ENCODE measurements around the gene TRAK2. TPM values are rescaled to one million over a fixed set of nuclear protein-coding genes. Genes with fewer than 3 reads are reported as not detected.

The TRAK2 gene
- total and polyA plus RNA-seq, 2 of the 13 experiments (the other 11 are each of a cell fraction or from before 2014, with no cell fraction given): 7.7 to 21.0 TPM

DNA sequence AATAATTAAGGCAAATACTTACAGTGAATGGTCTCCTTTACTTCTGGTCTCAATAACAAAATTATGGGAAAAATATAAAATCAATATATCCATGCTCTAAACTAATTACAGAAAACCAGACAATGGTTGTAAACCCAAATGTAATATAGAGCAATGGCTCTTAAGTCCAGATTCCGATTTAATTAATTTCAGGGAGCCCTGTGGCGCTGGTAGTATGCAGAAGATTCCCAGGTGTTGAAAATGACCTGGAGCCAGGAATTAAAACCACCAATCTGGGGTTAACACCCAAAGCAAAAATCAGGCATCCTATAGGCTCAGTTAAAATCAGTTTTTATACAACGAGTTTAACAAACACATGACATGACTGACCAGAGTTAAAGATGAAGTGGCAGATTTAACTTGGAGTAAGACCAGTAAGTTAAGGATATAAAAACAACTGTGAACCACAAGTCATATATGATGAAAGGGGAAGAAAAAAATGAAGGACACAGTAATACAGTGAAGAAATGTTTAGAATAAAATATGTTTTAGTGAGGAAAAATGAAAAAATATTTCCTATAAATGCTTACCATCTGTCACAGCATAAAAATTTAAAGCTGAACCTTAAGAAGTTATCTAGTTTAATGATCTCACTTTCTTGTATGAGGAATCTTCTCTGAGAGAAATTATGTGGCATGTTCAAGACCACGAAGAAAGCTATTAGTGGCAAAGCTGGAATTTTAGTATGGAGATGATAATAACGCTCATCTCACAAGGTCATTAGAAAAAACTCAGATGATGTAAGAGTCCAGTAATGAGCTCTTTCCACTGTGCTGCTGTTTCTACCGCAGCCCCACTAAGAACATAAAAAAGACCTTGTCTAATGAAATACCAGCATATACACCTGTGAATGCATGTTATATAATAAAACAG is 48.4 kb downstream of the TRAK2 start:
- Histone ChIP-seq H3K9ac (ENCODE audit: insufficient read depth, low read depth, low read length) (no peak overlapping the region), H3K4me1 (ENCODE audit: insufficient read depth, low read length) (peaks cover 25% of the 10 kb centered on the region), H3K4me3 (replicated peaks in 1 of 3; ENCODE audit: insufficient read depth in 1 of 3, low read depth in 2 of 3, low read length in 3 of 3) (no peak overlapping the region), H3K79me2 (ENCODE audit: insufficient read depth, low read length) (no peaks in the 10 kb centered on the region), H2AFZ (ENCODE audit: low read length) (no peak overlapping the region), H3K9me3 (ENCODE audit: low read length) (no peaks in the 10 kb centered on the region), H4K20me1 (ENCODE audit: insufficient read depth, low read length) (no peaks in the 10 kb centered on the region), H3K4me2 (ENCODE audit: low read depth, low read length) (no peak overlapping the region), H3K27ac (ENCODE audit: extremely low read length, insufficient read depth, low read length) (no peak overlapping the region), H3K27me3 (ENCODE audit: control insufficient read depth in 1 of 2, insufficient read depth in 2 of 2, low read length in 2 of 2) (no peaks in the 10 kb centered on the region), H3K36me3 (replicated peaks in 1 of 2; ENCODE audit: control insufficient read depth in 1 of 2, insufficient read depth in 2 of 2, low read length in 2 of 2) (peaks cover 1 to 15% of the 10 kb centered on the region in 2 experiments; a peak in 4 of 5 replicates)
- intact Hi-C loops (cut with micrococcal nuclease; ENCODE audit: unreplicated experiment) (no loop called here), in situ Hi-C loops (cut with HindIII; ENCODE audit: extremely low pct_ligation_motif_present, low pct_unique_long_range_greater_than_20kb) (no loop called here)
- ChIA-PET CTCF (ENCODE audit: low intra/inter-chr PET ratio, low total read pairs) (no interaction called here), POLR2A (interaction anchor here (0.8 kb wide), 1 partner anchor 48 kb away, joined by 3 read pairs; the partner anchor contains the start of genes STRADB and TRAK2)
- DNase-seq (ENCODE audit: low spot score) (no peak), ATAC-seq (no peak), FAIRE-seq (no peak)
- WGBS (ENCODE audit: low lambda C conversion rate): 94% methylated on average over 6 of the region's 6 CpGs
- no TSS peak for BruUV-seq (replicated peaks)
- no peak for TF ChIP-seq MAZ (IDR thresholded peaks at IDR 0.05; ENCODE audit: borderline replicate concordance, low read depth, low read length)
- no peak for TF ChIP-seq MAZ (CRISPR knock-in tag; IDR thresholded peaks at IDR 0.05; ENCODE audit: low read depth)
- TF ChIP-seq NFE2L2 (IDR thresholded peaks at IDR 0.05; ENCODE audit: low read length): no peak
- no peak for TF ChIP-seq DNMT1 (CRISPR knock-in tag; IDR thresholded peaks at IDR 0.05)
- no peak for TF ChIP-seq NKX3-1 (CRISPR knock-in tag; IDR thresholded peaks at IDR 0.05)
- TF ChIP-seq, protein P1, sequence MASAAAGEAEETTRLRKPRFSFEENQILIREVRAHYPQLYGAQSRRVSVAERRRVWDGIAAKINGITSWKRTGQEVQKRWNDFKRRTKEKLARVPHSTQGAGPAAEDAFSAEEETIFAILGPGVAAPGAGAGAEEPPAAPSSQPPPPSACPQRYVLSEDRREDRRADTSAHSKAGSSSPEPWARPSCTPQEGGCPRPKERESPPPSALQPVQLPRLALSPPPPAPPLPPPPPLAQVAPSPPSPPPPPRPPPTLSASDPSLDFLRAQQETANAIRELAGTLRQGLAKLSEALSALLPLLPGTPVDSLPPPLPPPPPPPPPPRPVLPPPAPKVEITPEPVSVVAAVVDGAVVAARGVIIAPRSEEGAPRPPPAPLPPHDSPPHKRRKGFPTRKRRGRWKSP (CRISPR knock-in tag; IDR thresholded peaks at IDR 0.05): no peak
- TF ChIP-seq TBP (CRISPR knock-in tag; IDR thresholded peaks at IDR 0.05): no peak
- TF ChIP-seq TCF7 (IDR thresholded peaks at IDR 0.05; ENCODE audit: low read depth): no peak
- TF ChIP-seq ZNF432 (CRISPR knock-in tag; IDR thresholded peaks at IDR 0.05; ENCODE audit: borderline replicate concordance): no peak
- TF ChIP-seq SNRNP70 (IDR thresholded peaks at IDR 0.05; ENCODE audit: low read depth, low read length): no peak
- no peak for TF ChIP-seq ZNF496 (CRISPR knock-in tag; IDR thresholded peaks at IDR 0.05; ENCODE audit: insufficient replicate concordance)
- TF ChIP-seq, protein P2, sequence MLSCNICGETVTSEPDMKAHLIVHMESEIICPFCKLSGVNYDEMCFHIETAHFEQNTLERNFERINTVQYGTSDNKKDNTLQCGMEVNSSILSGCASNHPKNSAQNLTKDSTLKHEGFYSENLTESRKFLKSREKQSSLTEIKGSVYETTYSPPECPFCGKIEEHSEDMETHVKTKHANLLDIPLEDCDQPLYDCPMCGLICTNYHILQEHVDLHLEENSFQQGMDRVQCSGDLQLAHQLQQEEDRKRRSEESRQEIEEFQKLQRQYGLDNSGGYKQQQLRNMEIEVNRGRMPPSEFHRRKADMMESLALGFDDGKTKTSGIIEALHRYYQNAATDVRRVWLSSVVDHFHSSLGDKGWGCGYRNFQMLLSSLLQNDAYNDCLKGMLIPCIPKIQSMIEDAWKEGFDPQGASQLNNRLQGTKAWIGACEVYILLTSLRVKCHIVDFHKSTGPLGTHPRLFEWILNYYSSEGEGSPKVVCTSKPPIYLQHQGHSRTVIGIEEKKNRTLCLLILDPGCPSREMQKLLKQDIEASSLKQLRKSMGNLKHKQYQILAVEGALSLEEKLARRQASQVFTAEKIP (CRISPR knock-in tag; IDR thresholded peaks at IDR 0.05; ENCODE audit: borderline replicate concordance): no peak
- no peak for TF ChIP-seq FOXC1 (CRISPR knock-in tag; IDR thresholded peaks at IDR 0.05; ENCODE audit: borderline replicate concordance)
- no peak for TF ChIP-seq ZFY (CRISPR knock-in tag; IDR thresholded peaks at IDR 0.05)
- TF ChIP-seq, protein P3, sequence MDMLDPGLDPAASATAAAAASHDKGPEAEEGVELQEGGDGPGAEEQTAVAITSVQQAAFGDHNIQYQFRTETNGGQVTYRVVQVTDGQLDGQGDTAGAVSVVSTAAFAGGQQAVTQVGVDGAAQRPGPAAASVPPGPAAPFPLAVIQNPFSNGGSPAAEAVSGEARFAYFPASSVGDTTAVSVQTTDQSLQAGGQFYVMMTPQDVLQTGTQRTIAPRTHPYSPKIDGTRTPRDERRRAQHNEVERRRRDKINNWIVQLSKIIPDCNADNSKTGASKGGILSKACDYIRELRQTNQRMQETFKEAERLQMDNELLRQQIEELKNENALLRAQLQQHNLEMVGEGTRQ (IDR thresholded peaks at IDR 0.05; ENCODE audit: low read depth, low read length): no peak
- TF ChIP-seq, protein P3 (CRISPR knock-in tag; IDR thresholded peaks at IDR 0.05; ENCODE audit: borderline replicate concordance): no peak
- TF ChIP-seq, protein P4, sequence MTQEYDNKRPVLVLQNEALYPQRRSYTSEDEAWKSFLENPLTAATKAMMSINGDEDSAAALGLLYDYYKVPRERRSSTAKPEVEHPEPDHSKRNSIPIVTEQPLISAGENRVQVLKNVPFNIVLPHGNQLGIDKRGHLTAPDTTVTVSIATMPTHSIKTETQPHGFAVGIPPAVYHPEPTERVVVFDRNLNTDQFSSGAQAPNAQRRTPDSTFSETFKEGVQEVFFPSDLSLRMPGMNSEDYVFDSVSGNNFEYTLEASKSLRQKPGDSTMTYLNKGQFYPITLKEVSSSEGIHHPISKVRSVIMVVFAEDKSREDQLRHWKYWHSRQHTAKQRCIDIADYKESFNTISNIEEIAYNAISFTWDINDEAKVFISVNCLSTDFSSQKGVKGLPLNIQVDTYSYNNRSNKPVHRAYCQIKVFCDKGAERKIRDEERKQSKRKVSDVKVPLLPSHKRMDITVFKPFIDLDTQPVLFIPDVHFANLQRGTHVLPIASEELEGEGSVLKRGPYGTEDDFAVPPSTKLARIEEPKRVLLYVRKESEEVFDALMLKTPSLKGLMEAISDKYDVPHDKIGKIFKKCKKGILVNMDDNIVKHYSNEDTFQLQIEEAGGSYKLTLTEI (CRISPR knock-in tag; conservative IDR thresholded peaks at IDR 0.05): no peak

Measured in HepG2 (cell line).